HG03565 (cell line): ENCODE data around the gene CDC42EP2.

Experiments used
- ATAC-seq: cut with Tn5 transposase; IDR thresholded peaks from one replicate; pipeline ENCODE4 v1.9.1; 2021; ENCODE audit warnings: mild to moderate bottlenecking, moderate library complexity; ENCODE audit not compliant: unreplicated experiment

Gene CDC42EP2

DNA sequence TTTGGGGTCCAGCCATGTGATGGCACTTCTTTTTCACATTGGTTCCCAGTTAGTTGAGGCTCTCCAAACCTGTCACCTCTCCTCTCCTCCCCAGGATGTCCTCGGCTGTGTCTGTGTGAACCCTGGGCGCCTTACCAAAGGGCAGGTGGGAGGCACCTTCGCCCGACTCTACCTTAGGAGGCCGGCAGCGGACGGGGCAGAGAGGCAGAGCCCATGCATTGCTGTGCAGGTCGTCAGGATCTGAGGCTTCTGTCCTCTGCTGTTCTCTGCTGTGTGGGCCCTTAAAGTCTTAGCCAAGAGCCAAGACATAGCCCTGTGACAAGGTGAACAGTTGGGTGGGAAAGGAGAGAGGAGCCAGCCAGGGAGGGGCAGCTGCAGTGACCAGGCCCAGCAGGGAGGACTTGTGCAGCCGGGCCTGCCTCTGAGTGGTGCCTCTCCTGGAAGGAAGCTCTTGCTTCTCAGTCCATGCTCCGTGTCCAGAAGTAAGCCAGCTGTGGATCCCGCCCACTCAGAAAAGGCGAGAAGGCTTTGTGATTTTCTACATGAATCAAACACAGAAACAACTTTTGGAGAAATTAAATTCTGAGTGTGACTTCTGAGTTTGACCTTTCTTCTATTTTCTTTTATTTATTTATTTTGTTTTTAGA lies 17.5 kb upstream of the CDC42EP2 start:
- ATAC-seq, result no peak

DNA sequence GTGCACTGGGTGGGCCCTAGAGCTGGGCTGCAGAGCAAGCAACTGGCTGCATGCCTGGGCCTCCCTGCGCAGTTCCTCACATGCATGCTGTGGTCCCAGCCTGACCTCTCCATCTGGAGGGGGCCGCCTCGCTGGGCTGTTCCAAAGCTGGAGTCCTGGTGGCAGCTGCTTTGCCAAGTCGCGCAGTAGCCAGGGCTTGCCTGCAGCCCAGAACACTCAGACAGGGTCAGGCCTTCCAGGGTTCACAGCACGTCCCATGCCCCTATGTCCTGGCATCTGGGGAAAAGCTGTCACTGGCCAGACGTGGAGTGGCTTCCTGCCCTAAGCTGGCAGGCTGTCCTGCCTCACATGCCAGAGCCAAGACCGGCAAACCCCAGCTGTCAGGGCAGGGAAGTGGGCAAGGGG lies 16.5 kb upstream of the CDC42EP2 start:
- no peak for ATAC-seq

DNA sequence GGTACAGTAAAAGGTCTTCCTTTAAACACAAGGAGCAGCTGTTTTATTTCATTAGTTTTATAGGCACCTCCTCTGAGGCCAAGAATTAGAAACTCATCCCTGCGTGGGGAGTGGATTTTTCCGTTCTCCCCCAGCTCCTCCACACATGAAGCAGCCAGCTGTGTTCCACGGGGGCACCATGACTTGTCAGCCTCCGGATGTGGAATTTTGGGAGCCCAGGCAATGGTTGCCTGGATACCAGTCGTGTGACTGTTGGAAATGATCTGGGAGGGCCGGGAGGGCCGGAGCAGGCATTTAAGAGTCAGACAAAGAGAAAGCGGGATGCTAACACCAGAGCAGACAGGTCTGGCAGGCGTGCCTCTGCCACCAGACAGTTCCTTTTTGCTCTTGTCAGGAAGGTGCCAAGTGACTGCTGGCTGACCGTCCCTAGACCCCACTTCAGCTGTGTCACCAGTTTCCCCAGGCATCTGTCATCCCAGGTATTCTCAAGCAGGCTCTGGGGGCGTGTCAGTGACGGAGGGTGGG lies 15.9 kb upstream of the CDC42EP2 start:
- ATAC-seq, result no peak

DNA sequence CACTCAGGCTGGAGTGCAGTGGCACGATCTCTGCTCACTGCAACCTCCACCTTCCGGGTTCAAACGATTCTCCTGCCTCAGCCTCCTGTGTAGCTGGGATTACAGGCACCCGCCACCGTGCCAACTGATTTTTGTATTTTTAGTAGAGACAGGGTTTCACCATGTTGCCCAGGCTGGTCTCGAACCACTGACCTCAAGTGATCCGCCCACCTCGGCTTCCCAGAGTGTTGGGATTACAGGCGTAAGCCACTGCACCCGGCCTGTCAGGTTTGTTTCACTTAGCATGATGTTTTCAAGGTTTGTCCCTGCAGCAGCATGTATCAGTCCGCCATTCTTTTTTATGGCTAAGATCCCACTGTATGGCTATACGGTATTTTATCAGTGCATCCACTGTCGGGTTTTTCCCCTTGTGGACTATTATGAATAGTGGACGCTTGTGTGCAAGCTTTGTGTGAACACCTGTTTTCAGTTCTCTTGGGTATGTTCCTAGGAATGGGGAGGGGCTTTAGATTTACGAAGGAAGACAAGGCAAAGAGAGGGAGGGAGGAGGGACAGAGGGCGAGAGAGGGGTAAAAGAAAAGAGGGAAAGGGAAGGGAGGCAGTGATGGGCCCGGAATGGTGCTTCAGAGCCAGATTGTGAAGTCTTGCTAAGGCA lies 13.9 kb upstream of the CDC42EP2 start:
- no peak for ATAC-seq

DNA sequence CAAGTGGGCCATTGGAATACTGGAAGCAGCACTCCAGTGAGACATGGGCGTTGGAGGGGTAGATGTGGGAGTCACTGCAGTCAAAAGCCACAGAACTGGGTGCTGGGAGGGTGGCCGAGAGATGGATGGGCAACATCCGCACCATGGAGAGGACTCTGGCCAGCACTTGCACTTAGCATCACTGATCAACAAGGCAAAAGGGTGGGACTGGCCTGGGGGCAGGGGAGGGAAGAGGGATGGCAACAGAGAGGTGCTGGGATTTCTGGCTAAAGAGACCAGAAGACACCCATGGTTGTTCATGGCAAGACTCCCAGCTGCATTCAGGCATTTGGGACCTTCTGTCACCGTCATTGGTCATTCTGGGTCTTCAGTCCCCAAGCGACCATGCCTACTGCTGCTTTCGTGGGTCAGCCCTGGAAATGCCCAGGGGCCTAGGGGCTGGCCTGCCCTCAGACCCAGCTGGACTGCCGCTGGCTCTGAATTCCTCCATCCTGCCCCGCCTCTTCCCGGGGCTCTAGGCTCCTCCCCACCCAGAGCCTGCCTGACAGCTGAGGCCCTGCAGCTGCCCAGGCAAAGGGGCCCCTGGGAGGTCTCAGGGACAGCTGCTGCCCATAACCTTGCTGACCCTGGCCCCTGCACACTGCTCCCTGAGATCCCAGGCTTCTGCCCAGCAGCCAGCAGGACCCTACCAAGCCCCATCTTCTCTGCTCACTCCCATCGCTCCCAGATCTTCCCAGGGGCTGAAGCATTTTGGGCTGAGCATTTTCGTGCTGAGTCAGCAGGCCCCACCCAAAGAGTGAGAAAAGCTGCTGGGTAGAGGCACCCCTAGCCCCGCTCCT lies 13.0 kb upstream of the CDC42EP2 start:
- ATAC-seq, result no peak

DNA sequence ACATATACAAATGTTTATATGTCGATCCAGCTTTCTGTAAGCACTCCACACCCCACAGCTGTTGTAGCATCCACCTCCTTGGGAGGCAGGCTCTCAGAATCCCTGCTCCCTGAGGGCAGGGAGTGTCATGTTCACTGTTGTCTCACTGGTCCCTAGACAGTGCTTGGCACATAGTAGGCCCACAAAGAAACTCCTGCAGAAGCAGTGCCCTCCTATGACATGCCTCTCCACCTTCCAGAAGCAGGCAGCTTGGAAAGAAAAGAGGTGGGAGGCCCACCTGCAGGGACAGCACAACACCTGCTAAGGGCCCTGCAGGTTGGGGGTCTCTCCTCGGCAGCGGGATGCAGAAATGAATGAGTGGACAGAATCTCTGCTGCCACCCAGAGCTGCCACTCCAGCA lies 11.1 kb upstream of the CDC42EP2 start:
- no peak for ATAC-seq

DNA sequence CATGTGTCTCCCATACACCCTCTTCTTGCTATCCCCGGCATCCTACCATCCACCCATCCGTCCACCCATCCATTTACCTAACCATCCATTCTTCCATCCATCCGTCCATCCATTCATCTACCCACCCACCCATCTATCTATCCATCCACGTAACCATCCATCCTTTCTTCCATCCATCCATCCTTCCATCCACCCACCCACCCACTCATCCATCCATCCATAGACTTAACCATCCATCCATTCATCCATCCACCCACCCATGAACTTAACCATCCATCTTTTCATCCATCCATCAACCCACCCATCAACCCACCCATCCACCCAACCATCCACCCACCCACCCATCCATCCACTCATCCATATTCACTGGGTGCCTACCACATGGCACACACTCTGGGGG lies 10.6 kb upstream of the CDC42EP2 start:
- no peak for ATAC-seq

DNA sequence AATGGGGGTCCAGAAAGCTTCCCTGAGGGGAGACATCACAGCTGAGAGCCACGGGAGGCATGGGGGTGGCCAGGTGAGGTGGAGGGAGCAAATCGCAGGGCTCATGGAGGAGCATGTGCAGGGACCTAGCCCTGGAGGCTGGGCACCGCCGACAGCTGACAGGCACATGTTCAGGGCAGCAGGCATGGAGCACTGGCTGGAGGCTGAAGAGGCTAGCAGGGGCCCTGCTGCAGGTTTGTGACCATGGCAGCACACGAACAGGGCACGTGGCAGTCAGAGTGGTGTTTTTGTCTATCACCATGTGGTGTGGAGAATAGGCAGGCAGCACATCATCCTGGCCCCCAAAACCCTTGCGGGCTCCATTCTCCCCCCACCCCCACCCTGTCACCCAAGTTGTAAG lies 10.1 kb upstream of the CDC42EP2 start:
- no peak for ATAC-seq

DNA sequence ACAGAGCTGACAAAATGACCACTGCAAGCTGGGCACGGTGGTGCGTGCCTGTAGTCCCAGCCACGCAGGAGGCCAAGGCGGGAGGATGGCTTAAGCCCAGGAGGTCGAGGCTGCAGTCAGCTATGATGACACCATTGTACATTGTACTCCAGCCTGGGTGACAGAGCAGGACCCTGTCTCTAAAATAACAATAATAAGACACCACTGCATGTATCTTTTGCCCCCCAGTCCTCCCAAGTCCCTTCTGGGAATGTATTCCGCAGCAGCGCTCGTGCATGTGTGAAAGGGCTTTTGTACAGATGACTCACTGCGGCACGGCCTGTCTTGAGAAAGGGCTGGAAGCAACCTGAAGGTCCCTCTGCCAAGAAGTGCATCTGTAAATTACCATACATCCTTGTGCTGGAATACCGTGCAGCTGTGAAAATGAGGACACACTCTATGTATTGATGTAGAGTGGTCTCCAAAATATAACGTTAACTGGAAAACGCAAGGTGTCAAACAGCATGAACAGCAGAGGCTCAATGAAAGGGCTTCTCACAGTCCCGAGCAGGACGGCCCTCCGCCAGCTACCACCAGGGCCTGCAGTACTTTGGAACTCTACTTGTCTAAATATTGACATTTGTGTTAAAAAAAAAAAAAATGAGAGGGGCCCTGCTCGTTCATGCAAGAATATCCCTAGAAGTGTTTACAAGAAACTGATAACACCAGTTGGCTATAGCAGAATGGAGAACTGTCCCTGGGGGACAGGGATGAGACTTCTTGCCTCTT lies 9.0 kb upstream of the CDC42EP2 start:
- no peak for ATAC-seq

DNA sequence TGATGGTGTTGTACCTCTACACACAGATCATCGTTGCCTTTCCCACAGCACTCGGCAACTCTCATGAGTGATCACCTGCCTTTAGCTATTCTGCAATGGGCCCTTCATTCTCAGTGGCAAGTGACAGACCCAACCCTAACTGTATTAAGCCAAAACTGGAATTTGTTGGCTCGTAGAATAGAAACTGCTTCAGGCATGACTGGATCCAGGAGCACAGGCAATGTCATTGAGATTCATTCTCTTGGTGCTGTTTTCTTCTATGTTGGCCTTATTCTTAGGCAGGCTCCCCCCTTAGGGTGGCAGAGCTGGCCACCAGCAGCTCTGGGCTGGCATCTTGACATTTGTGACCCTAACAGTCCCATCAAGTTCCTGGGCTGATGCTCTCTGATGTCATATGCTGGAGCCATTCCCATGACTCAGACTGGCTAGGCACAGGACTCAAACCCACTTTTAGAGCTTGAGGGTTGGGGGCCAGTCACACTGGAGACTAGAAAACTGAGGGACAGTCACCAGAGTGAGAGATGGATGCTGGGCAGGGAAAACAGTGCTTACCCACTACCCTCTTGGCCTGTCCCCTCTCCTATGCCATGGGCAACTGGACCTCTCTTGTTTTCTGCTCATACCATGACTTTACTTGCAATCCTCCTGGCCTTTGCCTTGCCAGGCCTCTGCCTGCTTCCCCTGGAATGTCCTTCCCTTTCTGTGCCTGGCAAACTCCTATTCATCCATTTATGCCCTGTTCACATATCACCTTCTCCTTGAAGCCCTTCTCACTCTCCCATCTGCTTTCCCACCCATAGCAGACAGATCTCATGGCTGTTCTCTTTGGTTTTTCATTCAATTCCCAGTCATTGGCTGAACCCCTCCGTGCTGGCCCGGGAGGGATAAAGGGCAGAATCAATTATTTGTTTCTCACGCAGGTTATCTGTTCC lies 7.1 kb upstream of the CDC42EP2 start:
- no peak for ATAC-seq

DNA sequence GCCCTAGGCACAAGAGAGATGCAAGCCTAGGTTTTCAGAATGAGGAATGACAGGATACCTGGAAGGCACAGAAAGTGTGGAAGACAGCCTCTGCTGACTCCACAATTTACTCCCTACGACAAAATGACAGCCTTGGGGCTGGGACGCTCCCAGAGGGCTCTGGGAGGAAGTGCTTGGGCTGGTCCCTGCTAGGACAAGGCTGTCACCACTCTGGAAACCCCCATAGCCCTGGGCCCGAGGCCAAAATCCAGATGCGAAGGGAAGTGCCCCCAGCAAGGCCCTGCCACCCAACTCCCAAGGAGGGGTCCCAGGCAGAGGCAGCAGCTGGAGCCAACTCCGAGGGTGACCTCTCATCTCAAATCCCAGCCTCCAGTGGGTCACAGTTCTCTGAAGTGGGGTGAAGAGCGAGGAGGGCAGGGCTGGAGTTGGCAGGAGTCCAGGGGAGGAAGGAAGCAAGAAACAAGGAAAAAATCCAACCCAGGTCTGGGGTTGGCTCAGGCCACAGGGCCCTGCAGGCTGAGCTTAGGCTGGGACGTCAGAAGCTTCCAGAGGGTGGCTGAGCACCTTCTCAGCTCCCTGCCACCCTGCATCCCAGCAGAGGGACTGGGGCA lies 6.3 kb upstream of the CDC42EP2 start:
- ATAC-seq, result no peak

DNA sequence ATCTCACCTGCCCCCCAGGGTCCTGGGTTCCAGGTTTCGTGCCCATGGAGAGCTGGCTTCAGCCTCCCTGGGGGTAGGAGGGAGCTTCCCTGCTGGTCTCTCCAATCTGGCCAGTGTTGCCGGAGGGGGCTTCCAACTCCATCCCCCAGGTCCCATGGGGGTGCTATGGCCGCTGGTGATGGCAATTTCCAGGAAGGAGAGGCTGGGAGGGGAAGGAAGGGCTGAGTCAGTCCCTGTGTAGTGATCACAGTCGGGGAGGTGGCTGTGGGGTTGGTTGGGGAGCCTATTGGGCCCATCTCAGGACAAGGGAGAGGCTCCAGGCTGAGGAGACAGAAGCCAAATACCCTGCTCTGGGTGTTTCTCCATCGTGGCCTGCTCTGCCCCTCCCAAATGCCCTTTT lies 5.7 kb upstream of the CDC42EP2 start:
- ATAC-seq, result no peak

DNA sequence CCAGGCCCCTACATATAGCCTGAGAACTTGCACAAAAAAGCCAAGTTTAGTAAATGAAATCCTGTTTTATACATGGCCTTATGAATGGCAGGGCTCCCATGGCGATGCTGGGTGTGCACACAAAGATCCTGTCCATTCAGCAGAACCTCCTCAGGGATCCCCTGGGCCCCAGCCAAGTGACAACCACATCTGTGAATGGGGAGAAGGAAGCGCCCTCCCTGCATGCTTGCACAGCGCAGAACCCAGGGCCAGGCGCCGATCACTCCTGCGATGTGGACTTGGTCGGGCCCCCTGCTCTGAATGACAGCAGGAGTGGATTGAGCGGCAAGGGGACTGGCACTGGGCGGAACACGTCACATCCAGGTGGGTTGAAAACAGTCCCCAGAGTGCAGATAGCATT lies 4.5 kb upstream of the CDC42EP2 start:
- no peak for ATAC-seq

DNA sequence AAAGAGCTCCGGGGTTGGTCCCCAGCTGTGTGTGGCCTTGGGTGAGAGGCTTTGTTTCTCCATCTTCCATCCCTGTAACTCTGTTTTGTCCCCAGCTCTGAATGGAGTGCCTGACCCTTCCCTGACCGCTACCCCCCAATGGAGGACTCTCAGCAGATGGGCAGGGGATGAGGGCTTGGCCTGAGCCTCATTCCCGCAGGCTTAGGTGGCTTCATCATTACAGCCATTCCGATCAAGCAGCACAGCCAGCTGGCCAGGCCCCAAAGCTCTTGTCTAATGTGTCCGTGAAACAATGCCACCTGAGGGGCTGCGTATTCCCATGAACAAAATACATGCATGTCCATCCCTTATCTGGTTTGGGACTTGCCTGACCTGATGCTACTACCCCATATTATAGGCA lies 3.9 kb upstream of the CDC42EP2 start:
- no peak for ATAC-seq

DNA sequence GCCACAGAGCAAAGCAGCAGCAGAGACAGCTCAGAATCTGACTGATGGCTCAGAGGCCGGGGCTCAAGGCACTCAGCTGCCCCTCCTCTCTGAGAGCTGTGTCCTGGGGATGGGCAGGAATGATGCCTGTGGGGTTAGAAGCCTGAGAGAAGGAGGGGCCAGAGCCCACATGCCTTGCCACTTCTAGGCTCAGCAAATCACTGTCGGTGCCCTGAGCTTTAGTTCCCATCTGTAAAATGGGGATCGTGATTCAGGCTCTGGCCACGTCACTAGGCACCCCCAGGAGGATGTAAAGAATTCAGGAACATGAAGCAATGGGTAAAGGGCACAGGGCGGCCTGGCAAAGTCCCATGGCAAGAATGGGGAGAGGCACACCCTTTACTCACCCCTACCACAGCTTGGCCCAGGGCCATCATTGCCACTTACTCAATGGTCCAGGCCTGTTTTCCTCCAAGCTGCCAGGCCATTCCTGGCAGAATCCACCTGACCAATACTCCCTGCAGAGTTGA lies 3.4 kb upstream of the CDC42EP2 start:
- no peak for ATAC-seq

DNA sequence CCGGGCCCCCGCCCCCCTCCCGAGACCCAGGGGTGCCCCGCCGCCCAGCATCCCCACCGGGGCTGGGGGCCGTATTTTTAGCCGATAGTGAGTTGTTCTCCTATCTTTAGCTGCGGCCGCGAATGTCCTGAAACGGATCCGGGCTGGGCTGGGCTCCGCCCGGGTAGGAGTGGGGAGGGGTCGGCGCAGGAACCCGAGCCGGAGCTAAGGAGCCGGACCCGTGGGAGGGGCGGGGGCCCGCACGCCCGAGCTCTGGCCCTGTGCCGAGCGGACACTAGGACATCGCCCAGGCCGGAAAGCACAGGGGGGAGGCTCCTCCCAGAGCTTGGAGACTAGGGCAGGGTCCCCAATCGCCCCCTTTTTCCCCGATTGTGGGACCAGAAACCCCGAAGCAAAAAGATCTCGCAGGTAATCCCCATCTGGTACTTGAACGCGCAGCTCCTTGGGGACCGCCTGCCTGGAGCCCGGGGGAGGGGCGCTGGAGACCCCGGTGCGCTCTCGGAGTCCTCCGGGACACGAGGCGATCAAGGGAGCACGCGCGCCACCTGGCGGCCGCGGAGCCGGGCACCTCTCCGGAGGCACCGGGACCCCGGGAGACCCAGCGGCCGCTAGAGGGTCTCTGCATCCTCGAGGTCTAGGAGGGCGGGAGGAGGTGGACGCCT lies 669 bp downstream of the CDC42EP2 start:
- ATAC-seq, result no peak

DNA sequence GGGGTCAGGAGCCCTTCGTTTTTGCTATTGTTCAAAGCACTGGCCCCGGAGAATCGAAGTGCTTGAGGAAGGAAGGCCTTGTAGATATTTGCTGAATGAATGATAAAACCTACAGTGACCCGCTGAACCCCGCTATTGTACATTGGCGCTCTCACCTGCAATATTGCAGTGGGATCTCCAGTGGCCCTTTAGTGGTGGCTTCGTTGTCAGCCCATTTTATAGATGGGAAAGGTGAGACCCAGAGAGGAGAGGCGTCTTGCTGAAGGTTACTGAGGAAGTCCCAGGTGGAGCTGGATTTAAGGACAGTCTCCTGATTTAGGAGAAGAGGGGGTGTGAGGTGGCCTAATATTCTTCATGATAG lies 1.2 kb downstream of the CDC42EP2 start:
- no peak for ATAC-seq

DNA sequence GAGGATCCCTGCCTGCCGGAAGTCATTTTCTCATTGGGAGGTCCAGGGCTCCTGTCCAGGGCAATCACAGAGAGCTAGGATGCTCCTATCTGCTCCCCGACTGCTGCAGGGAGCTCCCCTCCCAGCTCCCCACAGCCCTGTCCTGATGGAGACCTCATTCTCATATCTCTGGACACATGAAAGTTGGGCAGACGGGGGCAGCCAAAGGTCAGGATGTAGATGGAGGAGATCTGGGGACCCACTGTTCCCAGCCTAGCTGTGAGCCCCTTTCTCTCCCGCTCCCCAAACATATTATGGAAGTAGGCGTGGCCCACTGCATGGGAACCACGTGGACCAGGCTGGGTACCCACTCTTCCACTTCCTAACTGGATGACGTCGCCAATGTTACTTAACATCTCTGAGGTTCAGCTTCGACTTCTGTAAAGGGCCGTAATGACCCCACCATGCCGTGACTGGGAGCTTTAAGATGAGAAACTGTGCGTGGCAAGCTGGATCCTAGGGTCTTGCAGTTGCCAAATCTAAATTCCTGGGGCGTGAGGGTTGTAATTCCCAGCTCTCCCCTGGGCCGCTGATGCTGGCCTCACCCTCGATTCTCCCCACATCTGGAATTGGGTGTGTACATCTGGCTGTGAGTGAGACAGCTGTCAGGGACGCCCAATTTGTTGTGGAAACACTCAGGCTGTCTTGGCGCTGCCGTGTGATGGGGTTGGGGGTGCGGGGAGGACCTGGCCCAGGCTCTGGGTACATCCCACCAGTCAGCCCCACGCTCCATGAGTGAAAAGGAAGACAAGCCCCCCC lies 1.8 kb downstream of the CDC42EP2 start:
- no peak for ATAC-seq
